Lower lobe of right lung (tissue), 2 donors: ENCODE data around the gene CXorf38. TPM values are rescaled to one million over a fixed set of nuclear protein-coding genes. Genes with fewer than 3 reads are reported as not detected.

Experiments used
- ATAC-seq, 2 donors: fragments of 200-7000 bp; cut with Tn5 transposase; one replicate each; pipeline ENCODE4 v1.9.1; 2020 to 2022; ENCODE audit warnings: mild to moderate bottlenecking in 2 of 2, moderate library complexity in 2 of 2
- DNase-seq: peaks from one replicate; pipeline ENCODE4 v3.0.0-alpha.2; 2020
- H3K27ac ChIP-seq: fragments of 200-600 bp; one replicate; pipeline ENCODE4 v1.8.0; 2022
- H3K27me3 ChIP-seq: fragments of 200-600 bp; one replicate; pipeline ENCODE4 v1.8.0; 2022; ENCODE audit warnings: low read depth
- H3K36me3 ChIP-seq: fragments of 200-600 bp; one replicate; pipeline ENCODE4 v1.8.0; 2022; ENCODE audit warnings: mild to moderate bottlenecking
- H3K4me1 ChIP-seq: fragments of 200-600 bp; one replicate; pipeline ENCODE4 v1.8.0; 2022
- H3K4me3 ChIP-seq: fragments of 200-600 bp; one replicate; pipeline ENCODE4 v1.8.0; 2022; ENCODE audit warnings: mild to moderate bottlenecking
- H3K9me3 ChIP-seq: fragments of 200-600 bp; one replicate; pipeline ENCODE4 v1.8.0; 2022
- CTCF ChIP-seq: fragments of 200-600 bp; IDR thresholded peaks from one replicate; pipeline ENCODE4 v1.8.0; 2022; ENCODE audit warnings: antibody characterized with exemption, mild to moderate bottlenecking
- intact Hi-C: fragments of 100-400 bp; cut with DNase I; formaldehyde crosslinking; loops from one replicate; pipeline ENCODE4 v1.11.0; 2022
- total RNA-seq: library from RNA; stranded (reverse); fragmentation: NEBNext Ultra II Directional; extraction: Animal tissue kit (Norgen Biotek cat#: 25700); gene quantifications from one replicate; pipeline ENCODE4 v1.2.1, GENCODE V29; 2021
- donor health status: DM: no; HTN: yes; CAD: no; lungs with severe emphysema.

Gene CXorf38
- total RNA-seq, 1 donor from 2014 or later, result 16.8 TPM

- no peak for DNase-seq
- Histone ChIP-seq H3K4me1 (peaks cover 11% of the 10 kb centered on the region), H3K27me3 (no peaks in the 10 kb centered on the region), H3K9me3 (no peaks in the 10 kb centered on the region), H3K36me3 (no peaks in the 10 kb centered on the region), H3K4me3 (no peak overlapping the region), H3K27ac (no peak overlapping the region)
- intact Hi-C loops, result no loop called here
- ATAC-seq, result no peak
- no peak for TF ChIP-seq CTCF
These were observed 68.2 kb downstream of the CXorf38 start for GRCh38 chrX:40579141-40579540.

GRCh38 chrX:40578039-40578695 lies 69.2 kb downstream of the CXorf38 start:
- intact Hi-C loops, result no loop called here
- no peak for TF ChIP-seq CTCF
- DNase-seq (no peak), ATAC-seq (no peak)
- Histone ChIP-seq H3K4me3 (no peak overlapping the region), H3K27me3 (no peaks in the 10 kb centered on the region), H3K36me3 (no peaks in the 10 kb centered on the region), H3K4me1 (peaks cover 11% of the 10 kb centered on the region), H3K27ac (no peak overlapping the region), H3K9me3 (no peaks in the 10 kb centered on the region)

Other genes starting within 250 kb of the CXorf38 start
- 130 TPM for gene ATP6AP2, start 66.6 kb downstream of the CXorf38 start, total RNA-seq
- not detected for gene MPC1L, start 24.1 kb downstream of the CXorf38 start, total RNA-seq
- 32.6 TPM for gene MED14, start 88.0 kb upstream of the CXorf38 start, total RNA-seq